ENCODE measurements around the gene KLHDC4. TPM values are rescaled to one million over a fixed set of nuclear protein-coding genes. Genes with fewer than 3 reads are reported as not detected.
A peak's percentile ranks its signal among the peaks of the same experiment; 100 is the strongest.

Gene KLHDC4
- total RNA-seq, 1 donor from 2014 or later: 29.8 TPM

- no peaks in the 10 kb centered on the region for H3K27me3 ChIP-seq (ENCODE audit: insufficient read depth, low read length)
- no peak overlapping the region for H2AFZ ChIP-seq (ENCODE audit: low read depth, low read length)
- no peak overlapping the region for H3K4me2 ChIP-seq (ENCODE audit: low read length)
- no peak overlapping the region for H3K27ac ChIP-seq (ENCODE audit: low read depth, low read length)
- no peak overlapping the region for H3K9ac ChIP-seq (ENCODE audit: low read length)
- Mint-ChIP-seq H3K4me1 (ENCODE audit: low read depth, unreplicated experiment) (no peaks in the 10 kb centered on the region), H3K36me3 (ENCODE audit: low read depth, unreplicated experiment) (peaks cover 5% of the 10 kb centered on the region), H3K27ac (ENCODE audit: unreplicated experiment) (no peak overlapping the region), H3K9me3 (ENCODE audit: unreplicated experiment) (no peaks in the 10 kb centered on the region), H3K27me3 (ENCODE audit: low read depth, unreplicated experiment) (no peaks in the 10 kb centered on the region), H3K4me3 (ENCODE audit: unreplicated experiment) (no peak overlapping the region)
- peaks cover 20% of the 10 kb centered on the region for H3K36me3 ChIP-seq (ENCODE audit: insufficient read depth, low read length)
- FAIRE-seq (no peak), DNase-seq (ENCODE audit: low read depth) (no peak)
- TF ChIP-seq EZH2 (IDR thresholded peaks at IDR 0.05; ENCODE audit: insufficient read depth, low read length) (no peak), CTCF (IDR thresholded peaks at IDR 0.05; ENCODE audit: insufficient read depth, low read depth, low read length) (no peak)
- peaks cover 7% of the 10 kb centered on the region for H3K4me1 ChIP-seq (ENCODE audit: insufficient read depth, low read length)
- H4K20me1 ChIP-seq (ENCODE audit: insufficient read depth, low read length): peaks cover 18% of the 10 kb centered on the region
- H3K79me2 ChIP-seq (ENCODE audit: insufficient read depth, low read length): peaks cover 35% of the 10 kb centered on the region
- H3K9me3 ChIP-seq (ENCODE audit: insufficient read depth, low read depth, low read length): no peaks in the 10 kb centered on the region
- no peak overlapping the region for H3K4me3 ChIP-seq (ENCODE audit: insufficient read depth, low read depth, low read length)
Measured at GRCh38 chr16:87761060-87761459, 4.7 kb downstream of the KLHDC4 start.

- Histone ChIP-seq H3K4me3 (ENCODE audit: insufficient read depth, low read depth, low read length) (no peak overlapping the region), H3K79me2 (ENCODE audit: insufficient read depth, low read length) (peaks cover 14% of the 10 kb centered on the region), H4K20me1 (ENCODE audit: insufficient read depth, low read length) (peaks cover 22% of the 10 kb centered on the region), H3K27ac (ENCODE audit: low read depth, low read length) (no peak overlapping the region), H3K27me3 (ENCODE audit: insufficient read depth, low read length) (no peaks in the 10 kb centered on the region), H2AFZ (ENCODE audit: low read depth, low read length) (no peak overlapping the region), H3K4me2 (ENCODE audit: low read length) (peak overlapping the region; percentile 28), H3K9ac (ENCODE audit: low read length) (no peak overlapping the region), H3K9me3 (ENCODE audit: insufficient read depth, low read depth, low read length) (no peaks in the 10 kb centered on the region), H3K4me1 (ENCODE audit: insufficient read depth, low read length) (no peaks in the 10 kb centered on the region), H3K36me3 (ENCODE audit: insufficient read depth, low read length) (peaks cover 23% of the 10 kb centered on the region)
- no peaks in the 10 kb centered on the region for H3K9me3 Mint-ChIP-seq (ENCODE audit: unreplicated experiment)
- peak overlapping the region; percentile 43 for H3K27ac Mint-ChIP-seq (ENCODE audit: unreplicated experiment)
- FAIRE-seq (no peak), DNase-seq (ENCODE audit: low read depth) (peak; percentile 32)
- no peaks in the 10 kb centered on the region for H3K4me1 Mint-ChIP-seq (ENCODE audit: low read depth, unreplicated experiment)
- H3K4me3 Mint-ChIP-seq (ENCODE audit: unreplicated experiment): no peak overlapping the region
- no peaks in the 10 kb centered on the region for H3K27me3 Mint-ChIP-seq (ENCODE audit: low read depth, unreplicated experiment)
- TF ChIP-seq CTCF (IDR thresholded peaks at IDR 0.05; ENCODE audit: insufficient read depth, low read depth, low read length) (no peak), EZH2 (IDR thresholded peaks at IDR 0.05; ENCODE audit: insufficient read depth, low read length) (no peak)
- H3K36me3 Mint-ChIP-seq (ENCODE audit: low read depth, unreplicated experiment): peaks cover 11% of the 10 kb centered on the region
Measured at GRCh38 chr16:87757841-87758426, 7.9 kb downstream of the KLHDC4 start.

GRCh38 chr16:87754535-87754934 is 11.3 kb downstream of the KLHDC4 start:
- Histone ChIP-seq H4K20me1 (ENCODE audit: insufficient read depth, low read length) (peaks cover 22% of the 10 kb centered on the region), H3K36me3 (ENCODE audit: insufficient read depth, low read length) (peaks cover 13% of the 10 kb centered on the region), H3K27ac (ENCODE audit: low read depth, low read length) (no peak overlapping the region), H3K4me2 (ENCODE audit: low read length) (no peak overlapping the region), H3K79me2 (ENCODE audit: insufficient read depth, low read length) (peaks cover 4% of the 10 kb centered on the region), H3K27me3 (ENCODE audit: insufficient read depth, low read length) (no peaks in the 10 kb centered on the region), H3K4me3 (ENCODE audit: insufficient read depth, low read depth, low read length) (no peak overlapping the region), H3K9ac (ENCODE audit: low read length) (no peak overlapping the region), H2AFZ (ENCODE audit: low read depth, low read length) (no peak overlapping the region), H3K4me1 (ENCODE audit: insufficient read depth, low read length) (no peaks in the 10 kb centered on the region), H3K9me3 (ENCODE audit: insufficient read depth, low read depth, low read length) (no peaks in the 10 kb centered on the region)
- FAIRE-seq (no peak), DNase-seq (ENCODE audit: low read depth) (no peak)
- peaks cover 17% of the 10 kb centered on the region for H3K36me3 Mint-ChIP-seq (ENCODE audit: low read depth, unreplicated experiment)
- no peak overlapping the region for H3K4me3 Mint-ChIP-seq (ENCODE audit: unreplicated experiment)
- no peaks in the 10 kb centered on the region for H3K4me1 Mint-ChIP-seq (ENCODE audit: low read depth, unreplicated experiment)
- no peaks in the 10 kb centered on the region for H3K27me3 Mint-ChIP-seq (ENCODE audit: low read depth, unreplicated experiment)
- no peak for TF ChIP-seq EZH2 (IDR thresholded peaks at IDR 0.05; ENCODE audit: insufficient read depth, low read length)
- no peak for TF ChIP-seq CTCF (IDR thresholded peaks at IDR 0.05; ENCODE audit: insufficient read depth, low read depth, low read length)
- H3K27ac Mint-ChIP-seq (ENCODE audit: unreplicated experiment): no peak overlapping the region
- no peaks in the 10 kb centered on the region for H3K9me3 Mint-ChIP-seq (ENCODE audit: unreplicated experiment)

All from astrocyte (in vitro differentiated cells and primary cell).